Hypothalamus (tissue), 51 donors: ENCODE results near the gene LY9.

Experiments used
- DNase-seq, 51 donors: peaks; one replicate each; lab custom pipeline; 2025; lab: John Stamatoyannopoulos, UW

The LY9 gene

GRCh38 chr1:160795951-160796383 is at the start of gene LY9:
TSS of gene LY9 (plus strand) at chr1:160796174. CDS start at chr1:160796188, 14 bp downstream.
- DNase-seq, result no peak

- DNase-seq, result no peak
Measured at GRCh38 chr1:160746836-160747500, 49.0 kb upstream of the LY9 start.

GRCh38 chr1:160747717-160748116 is 48.3 kb upstream of the LY9 start:
- DNase-seq, result no peak

GRCh38 chr1:160748181-160748877 is 47.6 kb upstream of the LY9 start:
- DNase-seq, result no peak

GRCh38 chr1:160748878-160749269 is 47.1 kb upstream of the LY9 start:
- DNase-seq, result no peak

- no peak for DNase-seq
Measured at GRCh38 chr1:160750608-160751007, 45.4 kb upstream of the LY9 start.

- no peak for DNase-seq
Measured at GRCh38 chr1:160752406-160752805, 43.6 kb upstream of the LY9 start.

- no peak for DNase-seq
Measured at GRCh38 chr1:160752924-160753323, 43.0 kb upstream of the LY9 start.

GRCh38 chr1:160753594-160753993 is 42.4 kb upstream of the LY9 start:
- DNase-seq, result no peak

GRCh38 chr1:160755461-160755860 is 40.5 kb upstream of the LY9 start:
- DNase-seq, result no peak

GRCh38 chr1:160755911-160756848 is 39.8 kb upstream of the LY9 start:
- no peak for DNase-seq

- no peak for DNase-seq
Measured at GRCh38 chr1:160756849-160757201, 39.1 kb upstream of the LY9 start.

- no peak for DNase-seq
Measured at GRCh38 chr1:160758521-160758920, 37.5 kb upstream of the LY9 start.

- no peak for DNase-seq
Measured at GRCh38 chr1:160759740-160760139, 36.2 kb upstream of the LY9 start.

GRCh38 chr1:160761046-160761445 is 34.9 kb upstream of the LY9 start:
- no peak for DNase-seq

- DNase-seq, result no peak
Measured at GRCh38 chr1:160761886-160762285, 34.1 kb upstream of the LY9 start.

- DNase-seq, result no peak
Measured at GRCh38 chr1:160763993-160764392, 32.0 kb upstream of the LY9 start.

GRCh38 chr1:160767395-160768294 is 28.3 kb upstream of the LY9 start:
- no peak for DNase-seq

GRCh38 chr1:160768295-160768657 is 27.7 kb upstream of the LY9 start:
- peak in 6 of 51 donors; percentile 1 to 12 (median 2) for DNase-seq

GRCh38 chr1:160772331-160772730 is 23.6 kb upstream of the LY9 start:
- no peak for DNase-seq
